Stimulated activated CD8-positive, alpha-beta memory T cell treated with anti-CD3 and anti-CD28 coated beads, Interleukin-12 subunit alpha, Interleukin-12 subunit beta, amount 100 ng/mL, for 24 hours (primary cell): Measurements from ENCODE around the gene TMEFF2.

Experiments
- DNase-seq: peaks from one replicate; pipeline ENCODE4 v3.0.0-alpha.2; 2020; ENCODE audit errors: extremely low read depth

Gene TMEFF2

GRCh38 chr2:192067631-192068030 lies 127.1 kb downstream of the TMEFF2 start:
- DNase-seq: no peak

- no peak for DNase-seq
These were observed 130.3 kb downstream of the TMEFF2 start for GRCh38 chr2:192064459-192064858.

- DNase-seq: no peak
These were observed 134.6 kb downstream of the TMEFF2 start for GRCh38 chr2:192060161-192060560.

- DNase-seq: no peak
These were observed 135.5 kb downstream of the TMEFF2 start for GRCh38 chr2:192059266-192059665.

- no peak for DNase-seq
These were observed 140.8 kb downstream of the TMEFF2 start for GRCh38 chr2:192053921-192054320.

- no peak for DNase-seq
These were observed 143.2 kb downstream of the TMEFF2 start for GRCh38 chr2:192051533-192051932.

GRCh38 chr2:192049362-192049761 lies 145.4 kb downstream of the TMEFF2 start:
- no peak for DNase-seq

- DNase-seq: no peak
These were observed 147.2 kb downstream of the TMEFF2 start for GRCh38 chr2:192047315-192048107.

- DNase-seq: no peak
These were observed 150.2 kb downstream of the TMEFF2 start for GRCh38 chr2:192044496-192044895.

GRCh38 chr2:192043216-192043870 lies 151.4 kb downstream of the TMEFF2 start:
- no peak for DNase-seq

GRCh38 chr2:192042126-192042525 lies 152.6 kb downstream of the TMEFF2 start:
- DNase-seq: no peak

GRCh38 chr2:192038110-192038509 lies 156.6 kb downstream of the TMEFF2 start:
- DNase-seq: no peak

GRCh38 chr2:192035731-192036442 lies 158.8 kb downstream of the TMEFF2 start:
- no peak for DNase-seq

GRCh38 chr2:192030856-192031255 lies 163.9 kb downstream of the TMEFF2 start:
- DNase-seq: no peak

- DNase-seq: no peak
These were observed 164.4 kb downstream of the TMEFF2 start for GRCh38 chr2:192030289-192030688.

- no peak for DNase-seq
These were observed 165.6 kb downstream of the TMEFF2 start for GRCh38 chr2:192029089-192029488.

GRCh38 chr2:192026825-192027120 lies 168.0 kb downstream of the TMEFF2 start:
- no peak for DNase-seq

- DNase-seq: no peak
These were observed 168.5 kb downstream of the TMEFF2 start for GRCh38 chr2:192026059-192026824.

GRCh38 chr2:192025637-192026036 lies 169.1 kb downstream of the TMEFF2 start:
- no peak for DNase-seq

GRCh38 chr2:192023006-192023405 lies 171.7 kb downstream of the TMEFF2 start:
- no peak for DNase-seq

- no peak for DNase-seq
These were observed 176.9 kb downstream of the TMEFF2 start for GRCh38 chr2:192017844-192018243.

- DNase-seq: no peak
These were observed 178.5 kb downstream of the TMEFF2 start for GRCh38 chr2:192016265-192016664.
